ENCODE data around the gene AP5Z1.

GRCh38 chr7:4729266-4729665, 46.2 kb upstream of the AP5Z1 start:
- TF ChIP-seq CTCF (IDR thresholded peaks at IDR 0.05; ENCODE audit: low read depth, low read length) (no peak), EZH2phosphoT487 (IDR thresholded peaks at IDR 0.05; ENCODE audit: low read depth) (no peak)
